AG08396 (cell line): Measurements from ENCODE around the gene ASCC3.
A peak's percentile ranks its signal among the peaks of the same experiment; 100 is the strongest.
"Not testable (repeated sequence)": the region's sequence is repeated elsewhere in the genome, so short reads cannot be mapped to it uniquely, and the experiment has no call there.

ENCODE experiments used
- DNase-seq: peaks from one replicate; pipeline ENCODE4 v3.0.0; 2012; ENCODE audit warnings: low spot score, mixed read lengths

Gene ASCC3

GRCh38 chr6:100880853-100881706, at the start of gene ASCC3:
Gene ASCC3 (minus strand): TSS chr6:100881329. CDS start chr6:100867997, 13,332 bp downstream.
- peak; percentile 93 for DNase-seq

DNA sequence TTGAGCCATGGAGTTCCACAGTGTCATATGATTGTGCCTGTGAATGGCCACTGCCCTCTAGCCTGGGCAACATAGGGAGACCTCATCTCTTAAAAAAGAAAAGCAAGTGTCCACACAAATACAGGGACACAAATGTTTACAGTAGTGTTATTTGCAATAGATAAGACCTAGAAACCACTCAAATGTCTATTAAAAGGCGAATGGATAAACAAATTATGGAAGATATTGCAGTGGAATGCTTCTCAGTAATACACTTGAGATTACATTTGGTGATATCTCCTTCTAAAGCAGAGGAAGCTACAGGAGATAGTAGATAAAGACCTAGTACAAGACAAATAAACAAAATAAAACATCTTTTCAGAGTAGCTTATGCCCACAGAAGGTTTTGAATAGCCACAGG, 44.6 kb upstream of the ASCC3 start:
- no peak for DNase-seq

GRCh38 chr6:100924534-100925227, 43.6 kb upstream of the ASCC3 start:
- DNase-seq, result no peak

DNA sequence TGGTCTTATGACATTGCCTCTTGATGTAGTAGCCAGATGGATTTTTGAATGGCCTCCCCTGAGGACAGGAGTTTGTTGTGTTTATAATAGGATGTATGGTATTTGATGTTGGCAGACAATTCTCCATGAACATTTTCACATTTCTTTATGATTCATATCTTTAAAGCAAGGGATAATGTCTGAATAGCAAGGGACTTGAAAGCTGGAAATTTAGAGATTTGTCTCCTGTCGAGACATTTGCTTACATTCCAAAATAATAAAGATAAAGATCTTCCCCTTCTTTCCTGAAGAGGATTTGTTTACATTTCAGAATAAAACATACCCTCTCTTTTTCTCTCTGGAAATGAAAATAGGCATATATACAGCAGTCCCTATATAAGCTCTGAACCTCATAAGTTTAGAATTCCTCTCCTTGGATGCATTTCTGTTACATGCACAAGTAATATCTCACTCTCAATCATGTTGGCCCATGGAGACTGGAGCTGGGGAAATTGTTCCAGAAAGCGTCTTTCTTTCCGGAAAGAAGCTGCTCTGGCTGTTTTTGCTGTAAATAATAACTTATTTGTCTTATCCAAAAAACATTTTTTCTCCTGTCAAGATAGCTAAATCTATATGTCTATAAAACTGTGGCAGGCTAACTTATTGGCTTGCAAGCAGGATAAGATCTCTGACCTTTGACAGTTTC, 42.5 kb upstream of the ASCC3 start:
- DNase-seq, result no peak

- DNase-seq, result no peak
These were observed 39.0 kb upstream of the ASCC3 start for GRCh38 chr6:100920028-100920605.

DNA sequence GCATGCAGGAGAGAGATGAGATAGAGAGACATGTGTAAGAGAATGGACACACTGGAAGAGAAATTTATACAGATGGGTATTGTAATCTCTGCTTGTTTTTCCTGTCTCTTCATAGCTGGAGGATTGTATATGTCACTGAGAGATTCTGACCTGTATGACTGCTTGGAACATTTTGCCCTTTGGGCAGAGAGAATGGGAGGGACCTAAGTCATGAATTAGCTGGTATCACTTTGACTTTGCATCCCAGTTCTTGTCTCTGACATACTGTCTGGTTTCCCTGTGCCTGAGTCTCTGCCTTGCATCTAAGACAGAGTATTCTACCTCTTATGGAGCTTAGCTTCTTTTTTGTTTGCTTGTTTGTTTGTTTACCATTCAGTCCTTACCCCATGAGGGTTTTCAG, 37.0 kb upstream of the ASCC3 start:
- DNase-seq, result no peak

- no peak for DNase-seq
These were observed 34.7 kb upstream of the ASCC3 start for GRCh38 chr6:100915876-100916275.

- no peak for DNase-seq
These were observed 32.5 kb upstream of the ASCC3 start for GRCh38 chr6:100913400-100914276.

GRCh38 chr6:100906325-100906724, 25.2 kb upstream of the ASCC3 start:
- DNase-seq, result no peak

DNA sequence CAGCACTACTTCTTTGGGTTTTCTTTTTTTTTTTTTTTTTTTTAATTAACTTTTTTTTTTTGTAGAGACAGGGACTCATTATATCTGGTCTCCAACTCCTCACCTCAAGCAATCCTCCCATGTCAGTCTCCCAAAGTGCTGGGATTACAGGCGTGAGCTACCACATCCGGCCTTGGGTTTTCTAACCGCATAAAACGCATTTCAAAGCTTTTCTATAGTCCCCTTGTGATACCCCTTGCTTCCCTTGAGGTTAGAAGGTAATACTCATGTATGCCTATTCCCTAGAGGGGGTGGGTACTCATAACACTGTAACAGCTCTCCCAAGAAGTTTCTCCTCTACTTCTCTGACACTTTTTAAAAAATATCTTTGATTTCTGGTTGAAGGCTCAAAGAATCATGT, 23.9 kb upstream of the ASCC3 start:
- DNase-seq, result no peak

GRCh38 chr6:100904316-100904715, 23.2 kb upstream of the ASCC3 start:
- DNase-seq, result no peak

- DNase-seq, result no peak
These were observed 20.5 kb upstream of the ASCC3 start for GRCh38 chr6:100901582-100901981.

GRCh38 chr6:100899202-100899601, 18.1 kb upstream of the ASCC3 start:
- DNase-seq, result no peak

GRCh38 chr6:100897671-100898070, 16.5 kb upstream of the ASCC3 start:
- DNase-seq, result no peak

DNA sequence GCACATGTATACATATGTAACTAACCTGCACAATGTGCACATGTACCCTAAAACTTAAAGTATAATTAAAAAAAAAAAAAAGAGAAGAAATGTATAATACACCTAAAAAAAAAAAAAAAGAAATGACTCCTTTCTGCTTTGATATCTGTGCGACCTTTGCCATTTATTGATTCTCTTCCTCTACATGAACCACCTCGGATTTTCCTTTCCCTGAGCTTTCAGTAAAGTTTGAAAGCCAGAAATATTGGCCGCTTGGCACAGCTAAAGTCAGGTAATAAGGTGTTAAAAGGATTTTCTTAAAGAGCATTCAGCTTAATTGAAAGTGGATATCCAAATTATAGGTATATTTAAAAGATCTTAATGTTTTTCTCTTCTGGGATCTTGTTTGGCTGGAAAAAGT, 12.6 kb upstream of the ASCC3 start:
- DNase-seq, result no peak

- DNase-seq, result no peak
These were observed 11.6 kb upstream of the ASCC3 start for GRCh38 chr6:100892693-100893092.

GRCh38 chr6:100892116-100892515, 11.0 kb upstream of the ASCC3 start:
- no peak for DNase-seq

- DNase-seq, result no peak
These were observed 9.9 kb upstream of the ASCC3 start for GRCh38 chr6:100891079-100891478.

DNA sequence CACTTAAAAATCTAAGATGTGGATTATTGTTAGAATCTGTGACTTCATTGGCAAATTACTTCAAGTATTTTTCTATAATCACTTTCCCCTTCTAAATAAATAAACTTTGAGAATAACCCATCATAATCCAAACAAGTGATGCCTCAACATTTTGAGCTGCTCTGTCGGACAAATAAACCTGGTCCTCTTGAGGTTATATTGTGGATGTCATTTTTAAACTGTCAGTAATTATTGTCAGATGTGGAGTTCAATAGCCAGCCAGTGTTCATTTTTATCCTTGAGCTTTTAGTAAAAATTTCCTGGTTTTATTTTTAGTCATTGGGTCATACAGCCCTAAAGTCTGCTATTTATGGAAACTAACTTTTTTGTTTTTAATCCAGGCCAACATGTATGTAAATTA, 9.5 kb upstream of the ASCC3 start:
- DNase-seq, result not testable (repeated sequence)

DNA sequence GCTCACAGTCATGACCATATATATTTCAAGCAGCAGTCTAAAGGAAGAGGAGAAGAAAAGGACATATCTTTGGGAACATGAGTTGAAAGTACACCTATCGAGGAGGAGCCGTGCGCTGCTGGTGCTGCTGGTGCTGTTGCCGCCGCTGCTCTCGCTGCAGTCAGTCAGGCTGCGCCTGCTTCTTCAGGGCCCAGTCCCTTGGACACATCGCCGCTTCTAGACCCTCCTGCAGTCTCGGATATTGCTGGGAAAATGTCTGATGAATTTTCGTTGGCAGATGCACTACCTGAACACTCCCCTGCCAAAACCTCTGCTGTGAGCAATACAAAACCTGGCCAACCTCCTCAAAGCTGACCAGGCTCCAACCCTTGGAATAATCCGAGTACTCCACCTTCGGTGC, 8.2 kb upstream of the ASCC3 start:
- DNase-seq, result no peak

GRCh38 chr6:100886076-100886475, 4.9 kb upstream of the ASCC3 start:
- peak; percentile 45 for DNase-seq

- no peak for DNase-seq
These were observed 2.2 kb upstream of the ASCC3 start for GRCh38 chr6:100883347-100883746.
